ENCODE results near the gene CNPY4. TPM values are rescaled to one million over a fixed set of nuclear protein-coding genes. Genes with fewer than 3 reads are reported as not detected.

CNPY4 gene
- total RNA-seq, 1 experiment from 2014 or later: 10.4 TPM

- Histone ChIP-seq H2BK12ac (ENCODE audit: insufficient read length, low read depth, low read length) (no peak overlapping the region), H3K4me1 (ENCODE audit: insufficient read depth, low read length) (peaks cover 3% of the 10 kb centered on the region; the same call in 1 of the 2 replicates), H3K9me3 (ENCODE audit: control insufficient read depth, low read depth, low read length) (peaks cover 34% of the 10 kb centered on the region), H3K23me2 (ENCODE audit: insufficient read length, low read depth, low read length, poor library complexity, severe bottlenecking) (peaks cover 6% of the 10 kb centered on the region), H3K14ac (ENCODE audit: insufficient read depth, low read length) (no peak overlapping the region), H3K56ac (ENCODE audit: insufficient read length, low read depth, low read length) (no peak overlapping the region), H3K4me2 (ENCODE audit: insufficient read depth, insufficient read length, low read length) (no peak overlapping the region), H3K18ac (ENCODE audit: insufficient read length, low read depth, low read length) (no peak overlapping the region), H3K79me1 (ENCODE audit: insufficient read depth, low read depth, low read length, poor library complexity, severe bottlenecking) (no peaks in the 10 kb centered on the region), H4K20me1 (ENCODE audit: control insufficient read depth, insufficient read depth, insufficient read length) (no peaks in the 10 kb centered on the region), H2BK20ac (ENCODE audit: low read depth, low read length, poor library complexity, severe bottlenecking) (no peak overlapping the region), H3K4ac (ENCODE audit: low read depth, low read length) (no peak overlapping the region), H3K9ac (ENCODE audit: extremely low read depth, insufficient read length, low read length) (no peak overlapping the region), H2BK120ac (ENCODE audit: low read depth, low read length, poor library complexity, severe bottlenecking) (no peak overlapping the region), H3K79me2 (ENCODE audit: insufficient read depth, low read length) (peaks cover 32% of the 10 kb centered on the region), H2BK15ac (ENCODE audit: low read depth, low read length) (no peak overlapping the region), H3T11ph (ENCODE audit: low read length) (no peak overlapping the region), H3K27me3 (ENCODE audit: insufficient read depth, low read length) (no peaks in the 10 kb centered on the region), H3K27ac (ENCODE audit: insufficient read length, low read depth, low read length) (no peak overlapping the region), H3K23ac (ENCODE audit: insufficient read length, low read depth, low read length) (no peak overlapping the region), H4K91ac (ENCODE audit: insufficient read length, low read depth, low read length) (no peak overlapping the region), H2AK5ac (ENCODE audit: insufficient read length, low read length) (no peak overlapping the region), H2AFZ (ENCODE audit: low read length) (no peak overlapping the region), H4K8ac (replicated peaks; ENCODE audit: insufficient read length, low read depth, low read length) (no peak overlapping the region), H2BK5ac (ENCODE audit: insufficient read length, low read length) (no peak overlapping the region), H4K5ac (ENCODE audit: insufficient read length, low read depth, low read length) (no peak overlapping the region)
- H3K9me3 Mint-ChIP-seq: peaks cover 48 to 73% of the 10 kb centered on the region in 2 experiments
- peaks cover 7 to 14% of the 10 kb centered on the region in 2 experiments for H3K4me1 Mint-ChIP-seq
- no peak overlapping the region for H3K4me3 Mint-ChIP-seq
- no CpG with 5 or more reads among the region's 4 CpGs for WGBS (ENCODE audit: extremely low coverage, insufficient read length, low lambda C conversion rate)
- H3K27me3 Mint-ChIP-seq (ENCODE audit: low read depth): no peaks in the 10 kb centered on the region
- no peak for DNase-seq
- H3K27ac Mint-ChIP-seq: 0 out of 7 replicates have a peak overlapping the region, but pooled peaks of 1 of the 3 experiments have one; percentile 43
- peaks cover 84 to 86% (median 86%) of the 10 kb centered on the region in 3 experiments for H3K36me3 Mint-ChIP-seq (ENCODE audit: insufficient read depth in 1 of 3, low read depth in 3 of 3)
- TF ChIP-seq CTCF (conservative IDR thresholded peaks at IDR 0.05): no peak
Observed at GRCh38 chr7:100077205-100077604, 42.2 kb upstream of the CNPY4 start.

Measured in H9 (cell line).